DND-41 (cell line): Measurements from ENCODE around the gene KAZN.
A peak's percentile ranks its signal among the peaks of the same experiment; 100 is the strongest.

Source experiments
- ATAC-seq: fragments of 200-7000 bp; cut with Tn5 transposase; 3 replicates; pipeline ENCODE4 v1.9.1; 2021; ENCODE audit warnings: low read depth; ENCODE audit not compliant: insufficient read depth
- DNase-seq: peaks from one replicate; pipeline ENCODE4 v3.0.0-alpha.2; 2020
- H2AFZ ChIP-seq: 2 replicates; pipeline ENCODE4 v1.6.0; 2012; ENCODE audit warnings: low read depth, low read length
- H3K27ac ChIP-seq: 2 replicates; pipeline ENCODE4 v1.5.1; 2012; ENCODE audit warnings: low read length, inconsistent platforms
- H3K27me3 ChIP-seq: fragments of 200-600 bp; sonication (generic); 2 replicates; pipeline ENCODE4 v1.6.0; 2012; ENCODE audit warnings: low read length, mild to moderate bottlenecking, inconsistent platforms; ENCODE audit not compliant: insufficient read depth, poor library complexity
- H3K36me3 ChIP-seq: 2 replicates; pipeline ENCODE4 v1.5.1; 2012; ENCODE audit warnings: low read length, inconsistent platforms; ENCODE audit not compliant: insufficient read depth
- H3K4me1 ChIP-seq: 2 replicates; pipeline ENCODE4 v1.5.1; 2012; ENCODE audit warnings: mild to moderate bottlenecking, low read length; ENCODE audit not compliant: insufficient read depth
- H3K4me2 ChIP-seq: 2 replicates; pipeline ENCODE4 v1.6.0; 2012; ENCODE audit warnings: mild to moderate bottlenecking, moderate library complexity, low read length, inconsistent platforms; ENCODE audit not compliant: insufficient read depth
- H3K4me3 ChIP-seq, 2 experiments: fragments of 200-600 bp in 1 of 2; shearing (Covaris generic) in 1 of 2; 2 replicates each; pipeline ENCODE4 v1.5.1; 2012 to 2016; ENCODE audit warnings: inconsistent platforms in 2 of 2, low read length in 2 of 2, mild to moderate bottlenecking in 2 of 2, low read depth in 1 of 2, moderate library complexity in 1 of 2
- H3K79me2 ChIP-seq: 2 replicates; pipeline ENCODE4 v1.6.0; 2012; ENCODE audit warnings: low read length, inconsistent platforms; ENCODE audit not compliant: insufficient read depth
- H3K9ac ChIP-seq: 2 replicates; pipeline ENCODE4 v1.6.0; 2012; ENCODE audit warnings: low read depth, mild to moderate bottlenecking, inconsistent platforms, low read length, moderate library complexity
- H3K9me3 ChIP-seq: 2 replicates; pipeline ENCODE4 v1.5.1; 2012; ENCODE audit warnings: low read length, moderate library complexity, mild to moderate bottlenecking, inconsistent platforms; ENCODE audit not compliant: insufficient read depth, severe bottlenecking
- H4K20me1 ChIP-seq: 2 replicates; pipeline ENCODE4 v1.6.0; 2012; ENCODE audit warnings: low read length; ENCODE audit not compliant: insufficient read depth
- EZH2 ChIP-seq: IDR thresholded peaks from 3 replicates; pipeline ENCODE4 v1.6.1; 2012; ENCODE audit warnings: borderline replicate concordance, low read depth, mild to moderate bottlenecking, moderate library complexity, low read length, inconsistent platforms; ENCODE audit not compliant: severe bottlenecking
- TF ChIP-seq, protein P1 (sequence below): IDR thresholded peaks from 2 replicates; pipeline ENCODE4 v1.5.1; 2012; ENCODE audit warnings: borderline replicate concordance, low read length, moderate library complexity, mild to moderate bottlenecking; ENCODE audit not compliant: poor library complexity, severe bottlenecking; ENCODE audit errors: extremely low read depth

KAZN gene

DNA sequence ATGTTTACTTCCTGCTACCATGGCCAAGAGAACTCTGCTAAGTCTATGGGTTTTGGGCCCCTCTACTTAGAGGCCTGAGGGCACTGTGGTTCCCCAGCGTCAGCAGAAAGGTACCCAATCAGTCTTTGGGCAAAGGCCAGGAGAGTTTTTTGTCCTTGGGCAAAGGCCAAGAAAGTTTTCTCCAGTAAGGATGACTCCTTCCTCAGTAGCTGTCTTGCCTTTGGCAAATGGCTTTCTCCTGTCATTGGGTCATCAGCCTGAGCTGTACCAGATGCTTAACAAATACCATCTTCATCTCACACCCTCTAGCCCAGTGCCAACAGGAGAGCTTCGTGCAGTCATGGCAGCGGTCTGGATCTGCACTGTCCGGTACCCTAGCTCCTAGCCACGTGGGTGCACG, 355.7 kb downstream of the KAZN start:
- no peak overlapping the region for H2AFZ ChIP-seq
- peaks cover 8% of the 10 kb centered on the region; the same call in 1 of the 2 replicates for H3K36me3 ChIP-seq
- H3K9me3 ChIP-seq: peaks cover 3% of the 10 kb centered on the region
- TF ChIP-seq, protein P1, sequence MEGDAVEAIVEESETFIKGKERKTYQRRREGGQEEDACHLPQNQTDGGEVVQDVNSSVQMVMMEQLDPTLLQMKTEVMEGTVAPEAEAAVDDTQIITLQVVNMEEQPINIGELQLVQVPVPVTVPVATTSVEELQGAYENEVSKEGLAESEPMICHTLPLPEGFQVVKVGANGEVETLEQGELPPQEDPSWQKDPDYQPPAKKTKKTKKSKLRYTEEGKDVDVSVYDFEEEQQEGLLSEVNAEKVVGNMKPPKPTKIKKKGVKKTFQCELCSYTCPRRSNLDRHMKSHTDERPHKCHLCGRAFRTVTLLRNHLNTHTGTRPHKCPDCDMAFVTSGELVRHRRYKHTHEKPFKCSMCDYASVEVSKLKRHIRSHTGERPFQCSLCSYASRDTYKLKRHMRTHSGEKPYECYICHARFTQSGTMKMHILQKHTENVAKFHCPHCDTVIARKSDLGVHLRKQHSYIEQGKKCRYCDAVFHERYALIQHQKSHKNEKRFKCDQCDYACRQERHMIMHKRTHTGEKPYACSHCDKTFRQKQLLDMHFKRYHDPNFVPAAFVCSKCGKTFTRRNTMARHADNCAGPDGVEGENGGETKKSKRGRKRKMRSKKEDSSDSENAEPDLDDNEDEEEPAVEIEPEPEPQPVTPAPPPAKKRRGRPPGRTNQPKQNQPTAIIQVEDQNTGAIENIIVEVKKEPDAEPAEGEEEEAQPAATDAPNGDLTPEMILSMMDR: no peak
- TF ChIP-seq EZH2: no peak
- no peak overlapping the region for H3K27ac ChIP-seq
- H4K20me1 ChIP-seq: peaks cover 9% of the 10 kb centered on the region
- no peak overlapping the region for H3K4me3 ChIP-seq
- H3K9ac ChIP-seq: no peak overlapping the region
- H3K27me3 ChIP-seq: no peaks in the 10 kb centered on the region
- peaks cover 17% of the 10 kb centered on the region for H3K79me2 ChIP-seq
- no peak overlapping the region for H3K4me2 ChIP-seq
- ATAC-seq: no peak
- no peaks in the 10 kb centered on the region for H3K4me1 ChIP-seq
- DNase-seq: no peak

DNA sequence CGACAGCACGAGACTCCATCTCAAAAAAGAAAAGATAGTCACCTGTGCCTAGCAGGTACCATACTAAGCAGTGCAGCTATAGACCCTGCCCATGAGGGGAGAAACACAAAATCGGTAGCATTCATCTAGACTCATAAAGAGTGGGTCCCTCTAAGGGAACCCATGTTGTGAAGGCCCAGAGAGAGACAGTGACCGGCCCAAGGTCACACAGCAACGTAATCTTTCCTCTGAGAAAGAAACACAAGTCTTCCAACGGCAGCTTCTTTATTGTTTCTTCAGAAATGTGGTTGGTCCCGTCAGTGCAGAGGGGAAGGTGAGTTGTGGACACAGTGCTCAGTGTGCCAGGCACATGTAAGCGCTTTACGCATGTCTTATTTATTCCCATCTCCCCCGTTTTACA, 356.4 kb downstream of the KAZN start:
- H3K4me2 ChIP-seq: no peak overlapping the region
- TF ChIP-seq, protein P1: no peak
- no peak for TF ChIP-seq EZH2
- peaks cover 3% of the 10 kb centered on the region for H3K9me3 ChIP-seq

DNA sequence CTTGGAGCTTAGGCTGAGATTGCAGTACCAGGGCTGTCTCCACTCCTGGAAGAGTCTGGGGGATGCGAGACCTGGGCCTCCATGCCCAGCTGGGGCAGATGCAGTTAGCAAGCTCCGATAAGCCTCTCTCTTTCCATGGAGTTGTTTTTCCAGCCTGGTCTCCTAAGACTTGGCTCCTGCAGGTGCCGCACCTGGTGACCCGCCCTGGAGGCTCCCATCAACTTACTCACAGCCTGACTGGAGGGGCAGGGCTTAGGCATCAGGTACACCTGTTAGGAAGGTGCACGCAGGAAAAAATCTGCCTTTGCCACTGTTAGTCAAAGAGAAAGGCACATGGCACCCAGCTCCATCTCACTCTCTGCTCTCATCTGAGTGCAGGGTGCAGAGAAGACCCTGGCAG, 356.9 kb downstream of the KAZN start:
- TF ChIP-seq, protein P1: no peak
- Histone ChIP-seq H2AFZ (no peak overlapping the region), H3K9ac (no peak overlapping the region), H3K4me3 (no peak overlapping the region), H3K4me2 (no peak overlapping the region), H4K20me1 (peaks cover 4% of the 10 kb centered on the region; the same call in 1 of the 2 replicates), H3K9me3 (peaks cover 3% of the 10 kb centered on the region), H3K79me2 (peaks cover 17% of the 10 kb centered on the region), H3K4me1 (no peaks in the 10 kb centered on the region), H3K36me3 (peaks cover 14% of the 10 kb centered on the region), H3K27me3 (no peaks in the 10 kb centered on the region), H3K27ac (no peak overlapping the region)
- DNase-seq (no peak), ATAC-seq (0 out of 3 replicates have a peak, but pooled peaks have one; percentile 40)

More for the DNA sequence above, 356.4 kb downstream of the KAZN start:
- Histone ChIP-seq H3K36me3 (peaks cover 9% of the 10 kb centered on the region; the same call in 1 of the 2 replicates), H2AFZ (no peak overlapping the region), H3K4me1 (no peaks in the 10 kb centered on the region), H3K4me3 (no peak overlapping the region), H4K20me1 (peaks cover 4% of the 10 kb centered on the region; the same call in 1 of the 2 replicates), H3K27ac (no peak overlapping the region), H3K9ac (no peak overlapping the region), H3K79me2 (peaks cover 17% of the 10 kb centered on the region), H3K27me3 (no peaks in the 10 kb centered on the region)
- no peak for ATAC-seq
- DNase-seq: no peak

DNA sequence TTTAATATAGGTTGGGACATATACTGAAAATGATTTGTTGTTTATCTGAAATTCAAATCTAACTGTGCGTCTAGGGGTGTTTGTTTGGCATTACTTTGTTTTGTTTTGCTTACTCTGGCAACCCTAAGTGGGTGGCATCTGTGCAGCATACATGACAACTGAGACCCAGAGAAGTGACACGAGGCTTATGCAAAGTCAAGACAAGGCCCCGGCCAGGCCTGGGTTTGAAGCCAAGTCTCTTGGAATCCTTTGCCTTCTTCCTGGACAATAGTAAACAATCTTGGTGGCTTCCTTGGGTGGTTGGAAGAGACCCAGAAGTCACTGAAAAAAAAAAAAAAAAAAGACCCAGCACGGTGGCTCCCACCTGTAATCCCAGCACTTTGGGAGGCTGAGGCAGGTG, 357.5 kb downstream of the KAZN start:
- TF ChIP-seq EZH2: no peak
- TF ChIP-seq, protein P1: no peak
- Histone ChIP-seq H3K4me3 (no peak overlapping the region), H3K9ac (no peak overlapping the region), H3K4me1 (no peaks in the 10 kb centered on the region), H4K20me1 (peaks cover 4% of the 10 kb centered on the region; the same call in 1 of the 2 replicates), H3K36me3 (peaks cover 19% of the 10 kb centered on the region), H2AFZ (no peak overlapping the region), H3K79me2 (peaks cover 17% of the 10 kb centered on the region), H3K4me2 (no peak overlapping the region), H3K9me3 (peaks cover 3% of the 10 kb centered on the region), H3K27ac (no peak overlapping the region), H3K27me3 (no peaks in the 10 kb centered on the region)
- no peak for DNase-seq
- ATAC-seq: no peak
